Measurements from ENCODE around the gene CAMTA1.

Gene CAMTA1

DNA sequence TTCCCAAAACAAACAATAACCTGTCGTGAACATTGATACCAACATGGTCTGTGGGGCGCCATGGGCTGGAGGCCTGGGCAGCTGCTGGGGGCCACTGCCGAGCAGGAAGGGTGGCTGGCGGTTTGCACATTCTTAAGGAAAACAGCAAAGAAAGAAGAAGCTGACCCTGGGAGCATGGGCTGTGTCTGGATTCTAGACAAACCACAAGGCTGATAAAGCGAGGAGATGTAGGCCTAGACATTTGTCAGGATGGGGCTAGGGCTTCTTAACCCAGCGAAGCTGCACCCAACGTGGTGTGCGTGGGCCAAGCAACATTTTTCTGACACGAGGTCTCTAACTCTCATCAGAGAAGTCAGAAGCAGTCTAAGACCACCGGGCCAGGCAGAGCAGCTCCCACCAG, 663.7 kb downstream of the CAMTA1 start:
- DNase-seq, result no peak

DNA sequence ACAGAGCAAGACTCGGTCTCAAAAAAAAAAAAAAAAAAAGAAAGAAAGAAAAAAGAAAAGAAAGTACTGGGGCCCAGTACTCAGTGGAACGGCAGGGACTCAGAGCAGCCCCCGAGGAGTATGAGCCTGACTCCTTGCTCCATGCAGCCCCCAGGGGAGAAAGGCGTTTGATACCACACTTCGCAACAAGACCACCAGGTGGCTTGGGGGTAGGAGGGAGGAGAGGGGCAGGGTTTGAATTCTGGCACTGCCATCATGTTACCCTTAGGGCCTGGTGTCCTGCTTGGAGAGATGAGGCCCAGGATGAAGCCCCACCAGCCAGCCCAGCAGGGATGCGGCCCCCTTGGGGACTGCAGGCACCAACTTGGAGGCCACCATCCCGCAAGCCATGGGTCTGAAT, 664.5 kb downstream of the CAMTA1 start:
- no peak for DNase-seq

DNA sequence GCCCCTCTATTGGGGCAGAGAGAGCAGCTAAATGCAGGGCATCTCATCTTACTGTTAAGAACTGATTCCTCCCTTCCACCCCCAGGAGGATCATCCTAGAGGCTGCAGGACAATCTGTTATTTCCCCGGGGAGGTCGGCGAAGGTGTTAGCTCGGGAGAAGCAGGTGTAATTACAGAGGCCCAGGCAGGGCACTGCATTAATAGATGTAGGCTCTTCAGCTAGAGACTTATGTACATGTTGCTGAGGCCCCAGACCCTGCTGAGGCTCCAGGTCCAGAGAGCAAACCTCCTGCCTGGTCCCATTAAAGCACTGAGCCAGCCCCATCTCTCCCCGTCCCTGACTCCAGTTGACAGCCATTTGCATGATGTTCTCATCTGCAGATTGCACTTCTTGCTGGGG, 665.6 kb downstream of the CAMTA1 start:
- DNase-seq, result no peak

DNA sequence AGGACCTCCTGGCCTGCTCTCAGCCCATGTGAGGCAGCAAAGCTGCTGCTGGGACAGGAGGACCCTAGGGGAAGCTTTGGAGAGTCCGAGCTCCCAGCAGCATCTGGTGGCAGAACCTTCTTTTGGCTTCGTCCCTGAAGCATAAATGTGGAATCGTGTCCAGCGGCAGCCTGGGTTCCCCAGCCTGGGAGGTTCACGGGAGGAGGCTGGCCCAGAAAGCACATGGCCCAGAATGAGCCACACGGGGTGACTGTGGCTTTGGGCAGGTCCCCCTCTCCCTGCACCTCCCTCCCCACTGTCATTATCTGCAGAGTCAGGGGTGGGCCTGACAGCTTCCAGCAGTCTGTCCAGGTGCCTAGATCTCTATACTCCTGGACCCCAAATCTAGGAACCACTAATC, 667.8 kb downstream of the CAMTA1 start:
- DNase-seq, result no peak

DNA sequence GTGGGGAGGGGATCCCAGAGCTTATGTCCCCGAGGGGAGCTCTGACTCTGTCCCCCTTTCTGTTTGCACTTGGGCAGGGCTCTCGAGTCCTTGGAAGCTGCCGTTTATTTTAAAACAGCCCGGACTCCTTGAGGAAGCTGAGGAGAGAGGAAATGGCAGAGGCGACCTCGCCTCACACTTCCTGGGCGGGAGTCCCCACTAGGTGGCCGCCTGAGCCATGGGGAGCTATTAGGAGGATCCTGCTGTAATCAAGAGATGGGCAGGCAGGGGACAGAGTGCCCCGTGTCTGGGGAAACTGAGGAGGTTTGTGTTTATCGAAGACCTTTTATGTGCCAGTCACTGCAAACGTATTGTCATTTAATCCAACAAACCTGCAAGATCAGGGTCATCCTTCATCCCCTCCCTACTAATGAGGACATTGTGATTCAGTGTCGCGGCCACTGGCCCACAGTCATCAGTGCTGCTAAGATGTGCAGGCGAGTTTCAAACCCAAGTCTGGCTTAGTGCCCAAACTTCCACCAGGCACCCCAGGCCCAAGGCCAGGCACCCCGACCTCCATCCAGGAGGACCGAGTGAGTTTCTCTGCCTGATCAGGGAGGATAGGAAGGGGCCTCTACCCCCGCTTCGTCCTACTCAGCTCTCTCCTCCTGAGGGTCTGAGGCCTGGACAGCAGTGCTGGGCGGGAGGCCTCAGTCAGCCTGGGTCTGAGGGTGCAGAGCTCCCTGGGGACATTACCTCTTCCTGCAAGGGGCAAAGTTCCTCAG, 669.0 kb downstream of the CAMTA1 start:
- DNase-seq, result no peak

DNA sequence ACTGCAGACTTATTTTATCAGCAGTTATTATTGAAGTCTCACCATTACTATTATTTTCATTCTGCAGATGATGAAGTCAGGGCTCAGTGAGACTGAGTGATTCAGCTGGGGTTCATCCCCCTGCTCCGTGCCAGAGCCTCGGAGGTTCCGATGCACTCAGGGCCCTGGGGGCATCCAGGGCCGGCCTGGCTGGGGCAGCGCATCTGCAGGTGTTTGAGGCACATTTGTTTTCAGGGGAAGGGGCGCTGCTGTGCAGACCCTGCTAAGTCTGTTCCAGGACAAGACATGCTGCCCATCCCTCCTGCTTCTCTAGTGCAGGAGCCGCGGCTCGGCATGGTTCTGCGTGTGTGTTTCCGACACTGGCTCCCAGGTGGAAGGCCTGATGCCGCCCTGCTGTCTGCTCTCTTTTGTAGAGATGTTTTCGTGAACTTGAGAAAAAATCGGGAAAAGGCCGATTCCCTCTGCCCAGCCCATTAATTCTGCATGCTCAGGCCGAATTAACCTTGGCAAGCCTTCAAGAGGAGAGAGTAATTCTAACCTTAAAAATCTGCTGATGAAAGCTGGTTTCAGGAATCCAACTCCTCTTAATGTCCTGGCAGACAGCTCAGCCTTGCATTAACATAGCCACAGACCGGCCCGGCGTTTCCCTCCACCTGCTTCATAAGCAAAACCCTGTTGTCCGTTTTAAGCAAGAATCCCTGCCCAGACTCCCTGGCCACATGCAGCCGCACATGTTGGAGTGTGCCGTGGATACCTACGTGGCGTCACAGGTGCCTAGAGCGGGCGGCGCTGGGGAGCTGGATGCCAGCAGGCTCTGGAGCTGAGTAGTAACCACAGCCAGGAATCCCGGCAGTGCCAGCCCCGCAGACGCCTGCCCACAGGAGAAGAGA, 669.9 kb downstream of the CAMTA1 start:
- no peak for DNase-seq

DNA sequence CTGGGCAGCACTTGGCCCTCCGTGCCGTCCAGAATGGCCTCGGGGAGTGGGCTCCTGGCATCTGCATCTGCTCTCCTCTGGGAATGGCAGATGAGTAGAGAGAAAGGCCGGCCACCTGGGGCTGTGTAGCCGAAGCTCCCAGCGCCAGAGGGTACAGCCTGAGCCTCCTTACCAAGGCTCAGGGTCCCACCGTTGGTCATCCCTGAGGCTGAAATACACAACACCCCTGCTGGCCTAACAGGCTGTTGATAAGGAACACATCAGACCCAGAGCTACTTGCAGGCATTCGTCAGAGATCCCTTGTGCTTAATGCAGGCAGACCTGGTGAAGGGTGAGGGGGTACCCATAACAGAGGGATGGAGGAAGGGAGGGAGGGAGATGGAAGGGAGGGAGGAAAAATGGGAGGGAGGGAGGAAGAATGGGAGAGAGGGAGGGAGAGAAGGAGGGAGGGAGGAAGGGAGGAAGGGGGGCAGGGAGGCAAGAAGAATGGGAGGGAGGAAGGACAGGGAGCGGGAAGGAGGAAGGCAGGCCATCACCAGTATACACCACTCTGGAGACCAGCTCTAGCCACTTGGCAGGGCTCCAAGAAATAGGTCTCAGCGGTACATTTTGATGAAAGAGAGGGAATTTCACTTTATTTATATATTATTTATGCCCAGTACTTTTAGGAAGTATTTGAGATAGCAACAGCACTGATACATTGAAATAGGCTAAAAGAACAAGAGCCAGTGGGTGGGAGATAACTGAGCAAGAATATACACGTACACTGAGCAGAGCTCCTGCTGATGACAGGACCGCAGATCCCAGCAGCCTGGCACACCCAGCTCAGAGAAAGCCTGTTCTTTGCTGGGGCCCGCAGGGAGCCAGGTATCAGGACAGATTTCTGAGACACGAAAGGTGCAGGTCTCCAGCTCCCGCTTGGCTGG, 670.8 kb downstream of the CAMTA1 start:
- no peak for DNase-seq

DNA sequence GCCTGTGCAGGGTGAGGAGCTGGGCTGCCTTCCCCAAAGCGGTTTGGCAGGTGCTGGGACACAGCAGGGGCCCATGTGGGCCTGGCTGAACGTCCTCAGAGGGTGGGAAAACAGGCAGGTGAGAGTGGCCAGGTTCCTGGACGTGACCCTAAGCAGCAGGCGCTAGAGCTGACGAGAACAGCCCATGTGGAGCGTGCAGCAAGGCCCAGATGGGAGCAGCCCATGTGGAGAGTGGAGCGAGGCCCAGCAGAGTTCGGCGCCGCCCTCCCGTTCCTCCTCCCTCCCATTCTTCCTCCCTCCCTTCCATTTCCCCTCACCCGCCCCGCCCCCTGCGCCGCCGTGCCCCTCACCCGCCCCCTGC, 671.4 kb downstream of the CAMTA1 start:
- no peak for DNase-seq

DNA sequence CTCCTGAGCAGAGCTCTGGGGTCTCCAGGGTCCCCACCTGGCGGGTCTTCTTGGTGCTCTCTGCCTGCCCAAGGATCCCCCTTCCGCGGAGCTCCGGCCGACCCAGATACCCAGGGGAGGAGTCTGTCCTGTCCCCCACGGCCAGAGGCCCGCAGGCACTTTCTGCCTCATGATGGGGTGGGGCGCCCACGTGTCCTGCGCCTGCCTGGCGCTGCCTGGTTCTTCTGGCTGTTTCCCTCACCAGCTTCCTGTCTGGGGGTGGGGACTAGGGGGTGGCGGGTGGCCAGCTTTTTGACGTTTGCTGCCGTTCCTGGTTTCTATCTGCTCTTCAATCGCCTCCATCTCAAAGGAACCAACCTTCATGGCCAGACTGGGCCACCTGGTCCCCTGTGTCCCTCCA, 672.6 kb downstream of the CAMTA1 start:
- no peak for DNase-seq

DNA sequence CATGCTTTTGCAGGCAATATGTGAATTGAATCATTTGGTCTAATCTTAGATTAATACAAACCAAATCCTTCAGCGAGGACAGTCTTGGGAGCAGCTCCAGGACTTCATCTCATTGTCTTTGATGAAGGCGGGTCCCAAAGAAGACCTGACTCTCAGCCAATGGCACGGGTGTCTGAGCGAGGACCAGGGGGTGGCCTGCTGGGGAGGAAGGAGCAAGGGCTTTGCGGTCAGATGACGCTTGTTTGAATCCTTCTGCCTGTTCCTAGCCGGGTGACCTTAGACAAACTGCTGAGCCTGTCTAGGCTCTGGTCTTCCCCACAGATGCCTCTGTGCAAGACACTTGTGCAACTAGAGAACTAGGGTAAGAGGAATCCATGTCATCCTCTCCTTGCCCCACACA, 673.7 kb downstream of the CAMTA1 start:
- no peak for DNase-seq

DNA sequence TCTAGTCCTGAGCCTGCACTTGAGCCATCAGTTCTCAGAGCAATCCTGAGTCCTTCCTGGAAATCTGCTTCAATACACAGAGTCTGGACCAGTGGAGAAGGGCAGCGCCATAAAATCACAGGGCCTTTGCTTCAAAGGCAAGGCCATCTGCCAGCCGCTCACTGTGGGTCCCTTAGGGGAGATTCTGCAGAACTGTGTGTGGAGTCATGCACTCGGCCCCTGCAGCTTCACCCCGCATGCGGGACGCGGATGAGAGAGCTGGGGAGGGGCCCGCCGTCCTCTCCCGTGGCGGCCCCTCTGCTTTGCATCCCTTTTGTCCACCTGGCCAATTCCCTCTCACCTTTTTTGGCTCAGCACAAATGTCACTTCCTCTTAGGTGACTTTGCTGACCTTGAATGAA, 674.7 kb downstream of the CAMTA1 start:
- DNase-seq, result no peak

DNA sequence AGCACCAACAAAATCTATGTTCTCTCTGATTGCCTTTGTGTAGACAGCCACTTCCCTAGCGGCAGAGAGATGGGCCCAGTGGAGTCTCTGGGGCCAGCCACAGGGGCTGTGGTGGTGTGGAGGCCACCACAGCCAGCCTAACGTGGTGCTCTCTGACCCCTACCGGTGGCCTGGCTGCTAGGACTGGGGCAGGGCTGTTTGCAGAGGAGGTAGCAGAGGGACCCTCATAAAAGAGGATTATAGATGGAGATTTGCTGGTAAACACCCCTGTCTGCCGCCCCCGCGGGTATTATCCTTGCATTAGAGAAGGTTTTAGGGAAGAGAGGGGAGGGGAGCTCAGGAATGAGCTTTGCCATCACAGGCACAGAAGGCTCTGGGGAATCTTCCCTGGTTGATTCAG, 675.6 kb downstream of the CAMTA1 start:
- DNase-seq, result no peak

DNA sequence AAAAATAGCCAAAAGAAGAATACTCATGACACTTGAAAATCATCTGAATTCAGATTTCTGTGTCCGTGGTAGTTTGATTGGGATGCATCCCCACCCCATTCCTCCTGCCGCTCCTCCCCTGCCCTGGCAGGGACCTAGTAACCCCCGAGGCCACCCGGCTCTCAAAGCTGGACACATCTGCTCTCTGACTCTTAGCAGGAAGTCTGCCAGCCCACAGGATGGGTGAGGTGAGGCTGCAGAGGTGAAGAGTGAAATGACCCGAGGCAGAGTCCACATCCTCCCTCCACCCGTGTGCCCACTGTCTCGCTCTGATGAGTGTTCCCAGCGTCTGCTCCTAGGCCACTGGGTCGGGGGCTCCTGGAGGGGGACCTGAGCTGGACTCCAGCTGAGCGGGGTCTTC, 677.4 kb downstream of the CAMTA1 start:
- no peak for DNase-seq

DNA sequence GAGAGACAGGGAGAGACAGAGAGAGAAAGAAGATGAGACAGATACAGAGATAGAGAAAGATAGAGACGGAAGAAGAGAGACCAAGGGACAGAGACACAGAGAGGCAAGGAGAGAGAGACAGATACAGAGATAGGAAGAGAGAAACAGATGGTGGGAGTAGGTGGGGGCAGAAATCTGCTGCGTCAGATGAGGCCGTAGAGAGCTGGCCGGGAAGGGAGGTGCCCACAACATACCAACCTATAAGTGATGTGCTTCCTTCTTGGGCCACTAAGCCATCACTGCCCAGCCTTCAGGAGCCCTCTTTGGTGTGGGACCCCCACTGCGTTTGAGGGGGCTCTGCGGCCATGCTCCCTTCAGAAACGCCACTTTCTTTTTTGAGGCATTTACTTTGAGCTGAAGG, 678.3 kb downstream of the CAMTA1 start:
- no peak for DNase-seq

DNA sequence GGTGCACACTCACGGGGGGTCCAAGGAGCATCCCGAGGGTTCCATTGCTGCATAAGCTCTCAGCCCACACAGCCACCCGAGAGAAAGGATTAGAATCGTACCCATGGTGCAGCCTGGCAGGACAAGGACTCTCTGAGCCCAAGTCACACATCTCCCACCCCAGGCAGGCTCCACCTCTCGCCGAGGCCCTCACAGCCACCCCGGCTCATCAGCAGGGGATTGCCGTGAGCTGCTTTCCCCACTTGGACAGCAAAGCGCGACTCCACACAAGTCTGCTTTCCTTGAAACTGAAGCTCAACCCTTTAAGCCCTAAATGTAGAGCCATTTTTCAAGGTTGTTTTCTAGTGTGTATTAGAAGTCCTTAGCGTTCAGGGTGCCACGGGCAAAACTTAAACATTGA, 679.5 kb downstream of the CAMTA1 start:
- DNase-seq, result no peak

DNA sequence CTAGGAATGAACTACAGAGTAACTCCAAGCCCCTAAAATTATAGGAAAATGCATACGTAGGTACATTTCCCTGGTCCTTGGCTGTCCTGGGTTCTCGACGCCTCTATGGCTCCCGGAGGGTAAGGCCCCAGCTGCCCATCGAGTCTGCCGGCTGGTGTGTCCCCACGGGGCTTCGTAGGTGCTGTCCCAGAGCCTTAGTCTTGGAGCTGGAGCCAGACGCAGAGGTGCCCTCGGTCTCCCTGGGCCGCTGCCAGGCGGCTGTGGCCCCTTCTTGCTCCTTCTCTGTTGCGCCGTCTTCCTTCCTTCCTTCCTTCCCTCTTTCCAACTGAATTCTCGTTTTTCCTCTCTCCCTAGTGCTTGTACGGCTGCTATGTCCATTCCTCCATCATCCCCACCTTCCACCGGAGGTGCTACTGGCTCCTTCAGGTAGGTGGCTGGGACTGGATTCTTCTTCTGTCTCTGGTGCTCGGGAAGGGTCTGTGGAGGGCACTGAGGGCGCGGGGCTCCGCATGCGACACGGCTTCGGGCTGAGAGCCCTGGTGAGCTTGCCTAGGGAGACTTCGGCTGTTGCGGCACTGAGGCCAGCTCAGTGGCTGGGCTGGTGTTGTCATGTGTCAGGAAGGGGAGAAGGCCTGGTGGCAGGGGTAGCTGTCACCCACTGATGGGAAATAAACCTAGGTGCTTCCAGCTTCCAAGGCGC, 682.4 kb downstream of the CAMTA1 start:
- DNase-seq, result no peak

DNA sequence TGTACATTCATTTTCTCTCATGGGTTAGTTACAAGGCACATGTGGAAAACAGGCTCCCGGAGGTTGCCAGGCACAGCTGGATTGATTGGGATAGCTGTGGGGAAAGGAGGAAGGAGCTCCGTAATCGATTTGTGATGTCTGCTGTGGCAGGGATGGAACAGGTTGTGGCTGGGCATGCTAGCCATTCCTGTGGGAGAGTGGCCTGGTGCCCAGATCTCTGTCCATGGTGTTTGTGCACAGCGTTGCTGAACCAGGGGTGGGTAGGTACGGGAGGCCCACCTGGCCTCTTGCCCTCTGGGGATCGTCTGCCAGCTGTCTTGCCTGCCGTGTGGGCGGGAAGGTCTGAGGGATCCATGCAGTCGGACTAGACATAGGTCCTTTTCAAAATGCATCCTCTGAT, 683.0 kb downstream of the CAMTA1 start:
- no peak for DNase-seq

DNA sequence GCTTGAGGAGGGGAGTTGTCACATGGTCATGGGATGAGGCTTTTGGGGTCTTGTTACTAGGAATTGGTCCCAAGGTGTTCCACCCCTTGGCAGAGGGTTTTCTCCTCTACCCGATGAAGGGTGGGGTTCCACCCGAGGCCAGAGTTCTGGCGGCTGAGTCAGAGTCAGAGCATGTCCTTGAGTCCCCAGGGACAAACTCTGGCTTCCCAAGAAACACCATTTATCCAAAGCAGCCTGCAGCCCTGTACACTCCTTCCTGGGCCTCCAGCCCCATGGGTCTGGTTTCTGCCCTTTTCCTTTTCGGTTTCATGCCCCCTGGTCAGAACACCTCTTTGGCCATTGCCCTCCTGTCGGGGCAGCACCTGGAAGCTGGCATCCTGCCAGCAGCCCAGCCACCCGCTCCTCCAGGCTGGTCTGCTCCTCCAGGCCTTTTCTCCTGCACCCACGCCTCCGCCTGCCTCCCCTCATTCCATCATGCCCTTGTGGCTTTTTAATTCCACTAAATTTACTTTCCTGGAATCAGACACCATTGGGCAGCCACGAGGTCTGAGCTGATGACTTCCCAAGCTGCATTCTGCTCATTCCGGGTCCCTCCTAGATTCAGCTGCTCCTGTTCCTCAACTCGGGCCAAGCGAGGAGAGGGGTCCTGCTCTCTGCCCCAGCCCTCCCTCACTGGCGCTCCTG, 684.1 kb downstream of the CAMTA1 start:
- DNase-seq, result no peak

DNA sequence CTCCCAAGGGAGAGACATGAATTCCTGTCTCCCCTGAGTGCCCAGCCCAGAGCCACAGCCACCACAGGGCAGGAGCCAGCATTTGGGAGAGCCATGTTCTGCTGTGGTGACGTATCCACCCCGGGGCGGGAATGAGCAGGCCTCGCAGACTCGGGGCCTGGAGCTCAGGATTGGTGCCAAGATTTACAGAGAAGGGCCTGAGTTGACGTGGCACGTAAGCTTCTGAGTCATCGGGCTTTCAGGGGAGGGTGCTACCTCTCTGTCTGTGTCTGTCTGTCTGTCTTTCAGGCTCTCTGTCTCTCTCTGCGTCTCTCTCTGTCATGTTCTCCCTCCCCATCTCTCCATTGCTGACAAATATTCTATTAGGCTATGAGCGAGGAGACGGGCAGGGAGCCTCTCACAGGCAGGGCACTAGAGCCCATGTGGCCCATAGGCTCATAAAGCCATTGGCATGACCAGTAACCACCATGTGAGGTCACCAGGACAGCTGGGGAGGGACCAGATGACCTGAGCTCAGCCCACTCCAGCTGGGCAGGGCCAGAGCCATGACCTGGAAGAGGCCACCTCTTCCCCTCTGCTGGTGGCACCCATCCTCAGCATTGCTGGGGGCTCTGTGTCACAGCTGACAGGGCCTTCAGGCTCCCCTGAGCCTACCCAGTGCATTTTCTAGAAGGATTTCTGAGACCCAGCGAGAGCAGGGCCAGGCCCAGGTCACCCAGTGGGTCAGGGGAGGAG, 685.8 kb downstream of the CAMTA1 start:
- DNase-seq, result no peak

DNA sequence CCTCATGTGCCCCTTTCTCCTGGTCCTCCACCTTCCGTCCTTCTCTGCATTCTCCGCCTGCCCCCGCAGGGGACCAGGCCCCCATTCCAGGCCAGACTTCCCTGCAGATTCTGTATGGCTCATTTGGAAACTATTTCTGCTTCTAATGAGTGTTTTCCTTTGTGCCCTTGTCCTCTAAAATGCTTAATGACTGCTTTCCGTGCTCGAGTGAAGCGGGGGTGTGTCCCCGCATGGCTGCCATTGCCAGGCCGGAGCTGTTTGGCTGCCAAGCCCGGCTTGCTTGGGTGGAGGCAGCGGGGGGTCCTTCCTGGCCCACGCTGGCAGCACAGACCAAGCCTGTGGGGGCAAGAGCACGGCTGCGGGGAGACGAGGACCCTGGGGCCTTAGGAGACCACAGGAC, 686.6 kb downstream of the CAMTA1 start:
- no peak for DNase-seq

All from NCI-H526 treated with DMSO at 0.1 percent for 48 hours (cell line).